Neural cell (in vitro differentiated cells): ENCODE data around the gene PMF1. TPM values are rescaled to one million over a fixed set of nuclear protein-coding genes. Genes with fewer than 3 reads are reported as not detected.

Source experiments
- H2AFZ ChIP-seq: fragments of 200-600, 300-800 bp; sonication (generic), shearing (Covaris generic); 2 replicates; pipeline ENCODE4 v1.6.0; 2014; ENCODE audit warnings: low read depth, mild to moderate bottlenecking, antibody characterized with exemption, low read length, moderate library complexity
- H3F3A ChIP-seq: fragments of 200-600 bp; shearing (Covaris generic); 2 replicates; pipeline ENCODE4 v1.6.1; 2016; ENCODE audit warnings: mild to moderate bottlenecking, moderate library complexity, mixed read lengths, antibody characterized with exemption, low read length; ENCODE audit not compliant: insufficient read depth, poor library complexity, severe bottlenecking
- H3K27ac ChIP-seq: fragments of 200-600, 300-800 bp; sonication (generic), shearing (Covaris generic); 2 replicates; pipeline ENCODE4 v1.5.1; 2014; ENCODE audit warnings: mild to moderate bottlenecking, low read length, moderate library complexity
- H3K27me3 ChIP-seq: fragments of 300-800, 200-600 bp; sonication (generic), shearing (Covaris generic); 2 replicates; pipeline ENCODE4 v1.6.0; 2014; ENCODE audit warnings: mild to moderate bottlenecking, low read depth, low read length, moderate library complexity; ENCODE audit not compliant: insufficient read depth
- H3K36me3 ChIP-seq: fragments of 300-800, 200-600 bp; sonication (generic), shearing (Covaris generic); 2 replicates; pipeline ENCODE4 v1.5.1; 2014; ENCODE audit warnings: mild to moderate bottlenecking, antibody characterized with exemption, low read length, moderate library complexity; ENCODE audit not compliant: insufficient read depth
- H3K4me2 ChIP-seq: fragments of 300-800, 200-600 bp; sonication (generic), shearing (Covaris generic); 2 replicates; pipeline ENCODE4 v1.6.0; 2014; ENCODE audit warnings: mild to moderate bottlenecking, low read length
- H3K4me3 ChIP-seq: fragments of 300-800, 200-600 bp; sonication (generic), shearing (Covaris generic); 2 replicates; pipeline ENCODE4 v1.5.1; 2014; ENCODE audit warnings: mild to moderate bottlenecking, low read length, moderate library complexity
- H3K79me2 ChIP-seq: fragments of 200-600 bp; shearing (Covaris generic); replicated peaks from 2 replicates; pipeline ENCODE4 v1.6.0; 2014; ENCODE audit warnings: mild to moderate bottlenecking, low read length, moderate library complexity; ENCODE audit not compliant: insufficient read depth
- H3K9ac ChIP-seq: fragments of 300-800, 200-600 bp; sonication (generic), shearing (Covaris generic); 2 replicates; pipeline ENCODE4 v1.6.1; 2016; ENCODE audit warnings: mild to moderate bottlenecking, low read length, mixed read lengths
- H3K9me2 ChIP-seq: fragments of 200-600 bp; shearing (Covaris generic); 2 replicates; pipeline ENCODE4 v1.6.1; 2016; ENCODE audit warnings: mild to moderate bottlenecking, low read length, mixed read lengths; ENCODE audit not compliant: insufficient read depth
- H3K9me3 ChIP-seq: fragments of 200-600, 300-800 bp; sonication (generic), shearing (Covaris generic); 2 replicates; pipeline ENCODE4 v1.6.1; 2016; ENCODE audit warnings: mild to moderate bottlenecking, mixed run types, low read length, moderate library complexity, mixed read lengths
- H4K20me1 ChIP-seq: fragments of 200-600 bp; shearing (Covaris generic); 2 replicates; pipeline ENCODE4 v1.6.1; 2016; ENCODE audit warnings: mild to moderate bottlenecking, mixed run types; ENCODE audit not compliant: insufficient read depth
- CTCF ChIP-seq: fragments of 450-650 bp; IDR thresholded peaks from 2 replicates; pipeline ENCODE4 v1.5.1; 2014; ENCODE audit warnings: antibody characterized with exemption, mild to moderate bottlenecking, moderate library complexity; ENCODE audit not compliant: poor library complexity, severe bottlenecking
- EP300 ChIP-seq: fragments of 450-650 bp; conservative IDR thresholded peaks from 2 replicates; pipeline ENCODE4 v1.6.1; 2014; ENCODE audit warnings: antibody characterized with exemption, mild to moderate bottlenecking, moderate library complexity; ENCODE audit not compliant: poor library complexity, severe bottlenecking
- EZH2 ChIP-seq: fragments of 200-600, 300-800 bp; shearing (Covaris generic), sonication (generic); IDR thresholded peaks from 2 replicates; pipeline ENCODE4 v1.6.1; 2014; ENCODE audit warnings: antibody characterized with exemption, low read length, borderline replicate concordance, mild to moderate bottlenecking; ENCODE audit not compliant: insufficient read depth, poor library complexity, severe bottlenecking
- POLR2AphosphoS5 ChIP-seq: IDR thresholded peaks from 2 replicates; pipeline ENCODE4 v1.6.1; 2012
- SMC3 ChIP-seq: fragments of 450-650 bp; conservative IDR thresholded peaks from 2 replicates; pipeline ENCODE4 v1.6.1; 2014; ENCODE audit warnings: antibody characterized with exemption, mild to moderate bottlenecking, moderate library complexity; ENCODE audit not compliant: poor library complexity
- TAF1 ChIP-seq: IDR thresholded peaks from 2 replicates; pipeline ENCODE4 v1.6.1; 2012; ENCODE audit warnings: low read depth
- polyA plus RNA-seq: library from polyadenylated mRNA; depleted of rRNA; stranded (reverse); fragments of >200 nt; gene quantifications from 2 replicates; pipeline ENCODE4 v1.2.3, GENCODE V29; 2014
- TF ChIP-seq, protein P1 (sequence below): IDR thresholded peaks from 2 replicates; pipeline ENCODE4 v1.6.1; 2012; ENCODE audit warnings: borderline replicate concordance

The PMF1 gene
- polyA plus RNA-seq, 1 donor from 2014 or later = 97.0 TPM

DNA sequence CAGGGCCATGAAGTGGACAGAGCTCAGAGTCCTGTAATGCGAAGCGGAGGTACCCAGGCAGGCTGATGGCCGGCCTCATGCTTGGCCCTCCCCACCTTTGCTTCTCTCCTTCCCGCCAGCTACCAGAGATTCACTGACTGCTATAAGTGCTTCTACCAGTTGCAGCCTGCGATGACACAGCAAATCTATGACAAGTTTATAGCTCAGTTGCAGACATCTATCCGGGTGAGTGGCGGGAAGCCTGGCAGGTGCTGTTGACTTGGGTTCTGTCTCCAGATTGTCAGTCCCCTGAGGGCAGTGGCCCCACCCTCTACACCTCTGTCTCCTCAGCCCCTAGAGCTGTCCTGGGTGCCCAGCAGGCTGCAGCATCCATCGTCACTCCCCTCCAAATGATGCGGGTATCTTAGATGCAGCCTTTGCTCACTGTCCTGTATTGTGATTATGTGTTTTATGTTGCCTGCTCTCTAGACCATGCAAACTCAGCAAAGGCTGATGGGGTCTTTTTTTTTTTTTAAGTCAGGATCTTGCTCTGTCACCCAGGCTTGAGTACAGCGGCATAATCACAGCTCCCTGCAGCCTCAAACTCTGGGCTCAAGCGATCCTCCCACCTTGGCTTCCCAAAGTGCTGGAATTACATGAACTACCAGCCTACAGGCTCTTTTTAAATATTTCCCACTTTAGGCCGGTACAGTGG lies 19.5 kb downstream of the PMF1 start:
- no peak for TF ChIP-seq EZH2
- no peak for TF ChIP-seq TAF1
- TF ChIP-seq POLR2AphosphoS5 = no peak
- TF ChIP-seq SMC3 = no peak
- no peak for TF ChIP-seq CTCF
- TF ChIP-seq EP300 = peak; percentile 22
- TF ChIP-seq, protein P1, sequence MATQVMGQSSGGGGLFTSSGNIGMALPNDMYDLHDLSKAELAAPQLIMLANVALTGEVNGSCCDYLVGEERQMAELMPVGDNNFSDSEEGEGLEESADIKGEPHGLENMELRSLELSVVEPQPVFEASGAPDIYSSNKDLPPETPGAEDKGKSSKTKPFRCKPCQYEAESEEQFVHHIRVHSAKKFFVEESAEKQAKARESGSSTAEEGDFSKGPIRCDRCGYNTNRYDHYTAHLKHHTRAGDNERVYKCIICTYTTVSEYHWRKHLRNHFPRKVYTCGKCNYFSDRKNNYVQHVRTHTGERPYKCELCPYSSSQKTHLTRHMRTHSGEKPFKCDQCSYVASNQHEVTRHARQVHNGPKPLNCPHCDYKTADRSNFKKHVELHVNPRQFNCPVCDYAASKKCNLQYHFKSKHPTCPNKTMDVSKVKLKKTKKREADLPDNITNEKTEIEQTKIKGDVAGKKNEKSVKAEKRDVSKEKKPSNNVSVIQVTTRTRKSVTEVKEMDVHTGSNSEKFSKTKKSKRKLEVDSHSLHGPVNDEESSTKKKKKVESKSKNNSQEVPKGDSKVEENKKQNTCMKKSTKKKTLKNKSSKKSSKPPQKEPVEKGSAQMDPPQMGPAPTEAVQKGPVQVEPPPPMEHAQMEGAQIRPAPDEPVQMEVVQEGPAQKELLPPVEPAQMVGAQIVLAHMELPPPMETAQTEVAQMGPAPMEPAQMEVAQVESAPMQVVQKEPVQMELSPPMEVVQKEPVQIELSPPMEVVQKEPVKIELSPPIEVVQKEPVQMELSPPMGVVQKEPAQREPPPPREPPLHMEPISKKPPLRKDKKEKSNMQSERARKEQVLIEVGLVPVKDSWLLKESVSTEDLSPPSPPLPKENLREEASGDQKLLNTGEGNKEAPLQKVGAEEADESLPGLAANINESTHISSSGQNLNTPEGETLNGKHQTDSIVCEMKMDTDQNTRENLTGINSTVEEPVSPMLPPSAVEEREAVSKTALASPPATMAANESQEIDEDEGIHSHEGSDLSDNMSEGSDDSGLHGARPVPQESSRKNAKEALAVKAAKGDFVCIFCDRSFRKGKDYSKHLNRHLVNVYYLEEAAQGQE = no peak
- Histone ChIP-seq H3K27ac (no peak overlapping the region), H3K79me2 (no peaks in the 10 kb centered on the region), H3K27me3 (no peaks in the 10 kb centered on the region), H3F3A (no peaks in the 10 kb centered on the region), H2AFZ (no peak overlapping the region), H3K36me3 (no peaks in the 10 kb centered on the region), H3K9ac (no peak overlapping the region), H3K9me3 (no peaks in the 10 kb centered on the region), H3K9me2 (no peaks in the 10 kb centered on the region), H3K4me3 (no peak overlapping the region), H3K4me2 (no peak overlapping the region), H4K20me1 (no peaks in the 10 kb centered on the region)

DNA sequence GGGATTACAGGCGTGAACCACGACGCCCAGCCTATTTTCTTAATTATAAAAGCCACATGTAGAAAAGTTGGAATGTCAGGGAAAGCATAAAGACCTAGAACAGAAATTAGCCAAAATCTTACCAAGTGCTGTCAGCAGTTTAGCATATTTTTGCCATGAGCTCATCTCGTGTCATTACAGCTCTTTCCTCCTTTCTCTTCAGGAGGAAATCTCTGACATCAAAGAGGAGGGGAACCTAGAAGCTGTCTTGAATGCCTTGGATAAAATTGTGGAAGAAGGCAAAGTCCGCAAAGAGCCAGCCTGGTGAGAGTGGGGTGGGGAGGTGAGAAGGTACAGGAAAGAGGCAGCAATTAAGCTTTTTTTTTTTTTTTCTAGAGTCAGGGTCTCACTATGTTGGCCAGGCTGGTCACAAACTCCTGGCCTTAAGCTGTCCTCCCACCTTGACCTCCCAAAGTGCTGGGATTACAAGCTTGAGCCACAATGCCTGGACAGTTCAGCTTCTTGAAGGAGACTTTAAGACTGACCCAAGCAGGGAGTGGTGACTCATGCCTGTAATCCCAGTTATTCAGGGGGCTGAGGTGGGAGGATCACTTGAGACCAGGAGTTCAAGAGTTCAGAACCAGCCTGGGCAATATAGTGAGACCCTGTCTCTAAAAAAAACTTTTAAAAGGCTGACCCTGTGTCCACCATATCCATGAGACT lies 20.8 kb downstream of the PMF1 start:
- Histone ChIP-seq H3K9ac (no peak overlapping the region), H3K9me3 (no peaks in the 10 kb centered on the region), H3K4me2 (no peak overlapping the region), H3K27me3 (no peaks in the 10 kb centered on the region), H4K20me1 (no peaks in the 10 kb centered on the region), H3K36me3 (no peaks in the 10 kb centered on the region), H3F3A (no peaks in the 10 kb centered on the region), H2AFZ (no peak overlapping the region), H3K4me3 (no peak overlapping the region), H3K79me2 (no peaks in the 10 kb centered on the region), H3K9me2 (no peaks in the 10 kb centered on the region), H3K27ac (no peak overlapping the region)
- TF ChIP-seq CTCF = no peak
